ENCODE data around the gene TMEM167B.
"Not testable (repeated sequence)": the region's sequence is repeated elsewhere in the genome, so short reads cannot be mapped to it uniquely, and the experiment has no call there.

The TMEM167B gene

DNA sequence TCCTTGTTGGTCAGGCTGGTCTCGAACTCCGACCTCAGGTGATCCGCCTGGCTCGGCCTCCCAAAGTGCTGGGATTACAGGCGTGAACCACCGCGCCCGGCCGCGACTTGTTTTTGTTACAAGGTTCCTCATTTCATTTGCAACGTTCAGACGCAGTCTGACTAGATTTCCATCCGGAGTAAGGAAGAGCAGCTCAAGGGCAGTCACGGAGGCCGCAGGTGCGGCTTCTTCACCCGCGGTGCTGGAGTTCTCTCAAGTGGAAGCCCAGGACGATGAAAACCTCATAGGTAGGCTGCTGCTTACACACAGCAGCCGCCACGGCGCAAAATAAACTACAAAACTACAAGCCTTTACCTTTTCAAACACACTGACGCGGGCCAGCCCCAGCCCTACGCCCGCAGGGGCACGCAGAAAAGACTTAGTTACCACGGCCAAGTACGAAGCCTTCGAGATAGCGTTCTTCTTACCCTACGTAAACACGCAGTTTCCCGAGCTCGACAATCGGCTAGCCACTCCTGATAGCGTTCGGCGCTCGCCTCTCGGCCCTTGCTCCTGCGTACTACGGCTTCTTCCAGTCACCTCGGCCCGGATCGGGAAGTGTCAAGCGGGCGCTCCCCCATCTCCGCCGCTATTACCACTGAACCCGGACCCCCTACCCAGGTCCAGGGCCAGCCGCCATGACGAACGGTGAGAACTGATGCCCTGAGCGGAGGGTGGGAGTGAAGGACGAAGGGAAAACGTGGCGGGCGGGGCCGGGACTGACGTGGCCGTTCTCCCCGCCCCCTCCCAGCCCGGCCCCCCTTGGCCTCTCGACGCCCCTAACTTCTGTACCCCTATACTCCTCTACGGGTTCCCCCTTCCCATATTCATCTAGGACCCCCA is at the start of gene TMEM167B:
Gene TMEM167B, plus strand, starts transcription at position 569 of the 882 bp plus-strand sequence. Its CDS starts 109 bp downstream, at position 678.
- peak; percentile 91 for DNase-seq

DNA sequence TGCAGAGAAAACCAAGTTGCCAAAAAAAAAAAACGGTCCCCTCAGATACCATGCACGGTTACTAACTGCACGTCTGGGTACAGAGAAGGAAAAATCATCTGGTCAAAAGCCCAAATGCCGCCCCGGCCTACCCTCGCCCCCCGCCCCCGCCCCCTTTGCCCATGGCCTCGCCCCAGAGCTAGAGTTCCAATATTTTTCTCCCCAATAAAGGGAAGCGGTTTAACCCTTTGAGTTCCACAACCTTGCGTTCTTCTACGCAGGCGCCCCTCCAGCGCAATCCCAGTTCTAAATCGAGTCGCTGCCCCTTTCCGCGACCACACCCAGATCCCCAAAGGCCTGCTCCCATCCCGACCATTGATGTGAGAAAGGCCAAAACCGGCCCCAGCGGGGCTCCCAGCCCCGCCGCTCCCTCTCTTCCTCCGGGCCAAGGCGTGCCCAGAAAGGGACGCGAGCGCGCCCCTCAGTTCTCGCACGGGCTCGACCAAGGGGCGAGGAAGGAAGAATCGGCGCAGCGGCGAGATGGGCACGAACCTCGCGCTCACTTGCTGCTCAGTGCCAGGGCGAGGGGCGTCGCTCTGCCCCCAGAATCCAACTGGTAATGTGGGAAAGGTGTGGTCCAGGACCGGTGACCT is 49.5 kb upstream of the TMEM167B start:
- DNase-seq, result peak; percentile 27

DNA sequence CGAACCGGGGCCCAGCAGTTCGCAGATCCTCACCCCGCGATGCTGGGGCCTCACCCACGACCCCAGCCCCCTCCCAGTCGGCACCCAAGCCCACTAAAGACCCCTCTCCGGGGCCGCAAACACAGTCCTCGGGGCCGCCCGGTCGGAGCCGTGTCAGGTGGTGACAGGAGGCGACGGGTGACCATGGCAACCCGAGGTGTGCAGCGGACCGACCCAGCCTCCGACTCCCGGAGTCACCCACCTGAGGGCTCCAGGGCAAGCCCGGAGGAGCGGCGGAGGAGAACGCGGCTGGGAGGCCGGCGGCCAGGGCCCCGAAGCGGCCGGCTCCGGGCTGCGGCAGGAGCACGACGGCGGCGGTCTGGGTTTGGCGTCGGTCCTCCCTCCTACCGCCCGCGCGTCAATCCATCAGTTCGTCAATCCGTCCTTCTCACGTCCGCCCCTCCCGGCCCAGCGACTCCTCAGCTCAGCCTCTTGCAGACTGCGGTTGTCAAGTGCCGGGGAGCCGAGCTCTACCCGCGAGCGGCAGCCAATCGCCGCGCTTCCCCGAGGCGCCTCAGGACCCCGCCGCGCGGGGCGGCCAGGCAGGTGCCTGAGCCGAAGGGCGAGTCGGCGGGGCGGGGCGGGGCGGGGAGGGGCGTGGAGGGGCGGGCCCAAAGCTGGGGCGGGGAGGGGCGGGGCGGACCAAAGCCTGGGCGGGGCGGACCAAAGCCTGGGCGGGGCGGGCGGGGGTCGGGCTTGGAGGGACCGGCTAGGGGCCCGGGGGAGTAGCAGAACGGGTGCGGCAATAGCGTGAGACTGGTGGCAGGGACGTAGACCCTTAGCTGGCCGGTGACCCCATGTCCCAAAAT is 48.7 kb upstream of the TMEM167B start, which contains the start of gene WDR47:
Gene WDR47, minus strand, starts transcription at position 482 of the 848 bp plus-strand sequence. CDS start 18,590 bp downstream, outside the sequence.
- peak; percentile 91 for DNase-seq

DNA sequence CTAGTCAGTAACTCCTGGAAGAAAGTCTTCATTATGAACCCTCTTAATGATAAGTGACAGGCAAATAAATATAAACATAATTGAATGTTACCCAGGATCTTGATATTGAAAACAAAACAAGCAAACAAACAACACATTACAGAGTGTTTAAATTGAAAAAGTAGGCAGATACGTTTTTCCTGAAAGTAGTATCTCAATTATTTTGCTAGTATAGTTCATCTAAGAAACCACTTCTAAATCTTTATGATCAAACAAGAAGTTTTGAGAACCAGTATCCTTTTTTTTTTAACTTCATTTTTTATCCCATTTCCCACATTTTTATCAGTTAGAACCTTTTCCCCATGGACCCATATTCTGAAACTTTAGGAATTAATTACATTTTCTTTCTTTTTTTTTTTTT is 45.0 kb upstream of the TMEM167B start:
- no peak for DNase-seq

DNA sequence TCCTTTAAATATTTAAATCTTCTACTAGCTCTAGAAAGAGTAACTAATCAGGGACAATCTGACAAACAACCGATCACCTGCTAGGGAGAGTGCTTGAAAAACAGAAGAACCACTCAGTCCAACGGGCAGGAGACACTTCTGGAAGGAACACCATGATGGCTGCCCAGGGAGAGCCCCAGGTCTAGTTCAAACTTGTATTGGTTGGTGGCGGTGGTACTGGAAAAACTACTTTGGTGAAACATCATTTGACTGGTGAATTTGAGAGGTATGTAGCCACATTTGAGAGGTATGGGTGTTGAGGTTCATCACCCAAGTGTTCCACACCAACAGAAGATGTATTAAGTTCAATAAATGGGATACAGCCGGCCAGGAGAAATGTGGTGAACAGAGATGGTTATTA is 43.9 kb upstream of the TMEM167B start:
- no peak for DNase-seq

DNA sequence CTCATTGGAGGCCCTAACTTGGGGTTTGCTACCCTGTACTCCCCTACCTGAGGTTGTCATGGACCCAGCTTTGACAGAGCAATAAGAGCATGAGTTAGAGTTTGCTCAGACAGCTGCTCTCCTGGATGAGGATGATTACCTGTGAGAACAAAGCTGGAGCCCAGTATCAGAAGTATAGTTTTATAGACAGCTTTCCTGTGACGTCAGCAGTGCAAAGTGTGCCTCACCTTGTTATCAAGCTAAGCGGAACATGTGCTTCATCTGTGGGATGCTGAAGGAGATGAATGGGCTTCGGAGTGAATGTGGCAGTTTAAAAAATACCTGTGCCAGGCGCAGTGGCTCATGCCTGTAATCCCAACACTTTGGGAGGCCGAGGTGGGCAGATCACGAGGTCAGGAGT is 43.2 kb upstream of the TMEM167B start:
- DNase-seq, result no peak

DNA sequence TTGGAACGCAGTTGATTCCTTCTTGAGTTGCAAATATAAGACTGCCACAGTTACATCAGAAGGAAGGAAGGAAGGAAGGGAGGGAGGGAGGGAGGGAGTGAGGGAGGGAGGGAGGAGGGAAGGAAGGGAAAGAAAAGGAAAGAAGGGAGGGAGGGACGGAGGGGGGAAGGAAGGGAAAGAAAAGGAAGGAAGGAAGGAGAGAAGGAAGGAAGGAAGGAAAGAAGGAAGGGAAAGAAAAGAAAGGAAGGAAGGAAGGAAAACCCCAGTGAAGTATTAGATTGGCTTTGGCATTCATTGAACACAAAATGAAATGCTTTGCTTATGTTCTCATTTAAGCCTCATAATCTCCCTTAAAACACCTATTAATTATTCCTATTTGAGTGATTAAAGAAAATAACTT is 42.2 kb upstream of the TMEM167B start:
- no peak for DNase-seq

DNA sequence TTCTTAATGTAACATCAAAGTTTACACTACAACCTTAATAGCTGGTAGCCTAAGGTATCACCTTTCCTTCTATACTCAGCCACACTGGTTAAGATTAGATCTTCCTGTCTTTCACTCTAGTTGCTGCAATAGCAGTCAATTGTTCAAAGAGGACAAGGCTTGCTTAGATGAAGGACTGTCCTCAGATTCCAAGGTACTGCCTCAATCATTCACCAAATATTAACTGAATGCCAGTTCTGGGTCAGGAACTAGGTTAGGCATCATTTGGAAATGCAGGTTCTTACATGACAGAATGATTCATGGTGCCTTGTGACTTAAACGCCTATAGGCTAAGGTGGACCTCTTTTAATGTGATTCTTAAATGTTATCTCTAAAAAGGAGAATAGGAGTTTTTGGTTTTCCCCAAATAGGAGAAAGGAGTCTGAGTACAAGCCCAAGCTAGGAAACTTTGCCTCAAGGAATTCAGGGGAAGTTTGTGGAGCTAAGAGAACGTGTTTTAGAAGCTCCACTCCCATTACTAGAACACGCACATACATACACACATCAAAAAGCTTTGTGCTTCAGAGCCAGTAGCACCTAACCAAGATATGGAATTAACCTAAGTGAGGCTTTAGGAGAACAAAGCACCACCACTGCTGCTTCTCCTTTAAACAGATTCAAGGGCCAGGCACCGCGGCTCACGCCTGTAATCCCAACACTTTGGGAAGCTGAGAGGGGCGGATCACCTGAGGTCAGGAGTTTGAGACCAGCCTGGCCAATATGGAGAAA is 40.2 kb upstream of the TMEM167B start:
- no peak for DNase-seq

DNA sequence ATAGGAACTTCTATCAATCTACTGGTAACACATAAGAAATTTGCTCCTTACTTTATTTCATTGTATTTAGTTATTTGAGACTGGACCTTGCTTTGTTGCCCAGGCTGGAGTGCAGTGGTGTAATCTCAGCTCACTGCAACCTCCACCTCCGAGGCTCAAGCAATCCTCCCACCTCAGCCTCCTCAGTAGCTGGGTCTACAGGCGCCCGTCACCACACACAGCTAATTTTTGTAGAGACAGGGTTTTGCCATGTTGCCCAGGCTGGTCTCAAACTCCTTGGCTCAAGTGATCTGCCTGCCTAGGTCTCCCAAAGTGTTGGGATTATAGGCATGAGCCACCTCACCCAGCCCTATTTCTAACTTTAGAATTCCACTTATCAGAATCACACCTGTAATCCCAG is 38.4 kb upstream of the TMEM167B start:
- DNase-seq, result not testable (repeated sequence)

DNA sequence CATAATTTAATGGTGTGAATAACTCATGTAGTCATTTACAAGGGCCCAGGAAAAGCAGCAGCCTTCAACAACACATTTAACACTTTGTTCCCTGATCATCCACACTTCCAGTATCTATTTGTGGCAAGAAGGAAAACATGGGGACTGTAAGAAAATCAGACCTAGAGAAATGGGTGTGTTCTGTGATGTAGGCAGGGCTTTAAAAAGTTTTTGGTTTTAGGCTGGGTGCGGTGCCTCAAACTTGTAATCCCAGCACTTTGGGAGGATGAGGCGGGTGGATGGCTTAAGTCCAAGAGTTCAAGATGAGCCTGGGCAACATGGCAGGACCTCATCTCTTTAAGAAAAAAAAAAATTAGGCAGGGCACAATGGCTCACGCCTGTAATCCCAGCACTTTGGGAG is 34.5 kb upstream of the TMEM167B start:
- no peak for DNase-seq

DNA sequence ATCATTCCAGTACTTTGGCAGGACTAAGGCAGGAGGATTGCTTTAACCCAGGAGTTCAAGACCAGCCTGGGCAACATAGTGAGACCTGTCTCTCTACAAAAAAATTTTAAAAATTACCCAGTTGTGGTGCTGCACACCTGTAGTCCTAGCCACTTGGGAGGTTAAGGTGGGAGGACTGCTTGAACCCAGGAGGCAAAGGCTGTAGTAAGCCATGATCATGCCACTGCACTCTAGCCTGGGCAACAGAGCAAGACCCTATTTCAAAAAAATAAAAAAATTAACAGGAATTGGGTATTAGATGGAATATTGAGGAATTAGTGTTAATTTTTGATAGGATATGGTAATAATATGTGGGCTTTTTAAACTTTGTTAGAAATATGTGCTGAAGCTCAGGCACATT is 31.5 kb upstream of the TMEM167B start:
- no peak for DNase-seq

DNA sequence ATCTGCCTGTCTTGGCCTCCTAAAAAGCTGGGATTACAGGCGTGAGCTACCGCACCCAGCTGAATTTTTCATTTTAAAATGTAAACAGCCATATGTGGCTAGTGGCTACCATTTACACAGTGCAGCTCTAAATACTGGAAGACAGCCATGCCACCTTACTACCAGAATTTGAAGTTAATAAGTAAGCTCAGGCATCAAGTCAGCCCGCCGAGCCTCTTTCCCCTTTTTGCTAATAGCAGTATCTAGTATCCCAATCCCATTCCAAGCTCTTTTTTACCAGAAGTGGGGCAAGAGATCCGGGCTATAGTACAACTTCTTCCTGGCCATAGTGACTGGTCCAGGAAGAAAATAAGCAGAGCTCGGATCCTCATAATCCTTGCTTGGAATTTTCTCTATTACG is 29.9 kb upstream of the TMEM167B start:
- DNase-seq, result no peak

DNA sequence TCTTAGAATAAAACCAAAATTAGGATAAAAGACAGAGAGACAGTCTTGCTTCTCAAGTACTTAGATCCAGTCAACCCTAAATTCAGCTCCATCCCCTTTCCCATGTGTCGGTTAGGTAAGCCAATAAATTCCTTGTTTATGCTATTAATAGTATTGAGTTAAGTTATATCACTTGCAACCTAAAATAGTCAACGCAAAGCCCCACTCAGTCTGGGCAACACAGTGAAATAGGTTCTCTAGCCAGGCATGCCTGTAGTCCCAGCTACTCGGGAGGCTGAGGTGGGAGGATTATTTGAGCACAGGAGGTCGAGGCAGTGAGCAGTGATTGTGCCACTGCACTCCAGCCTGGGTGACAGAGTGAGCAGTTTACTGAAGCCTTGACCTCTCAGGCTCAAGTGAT is 29.4 kb upstream of the TMEM167B start:
- DNase-seq, result no peak

DNA sequence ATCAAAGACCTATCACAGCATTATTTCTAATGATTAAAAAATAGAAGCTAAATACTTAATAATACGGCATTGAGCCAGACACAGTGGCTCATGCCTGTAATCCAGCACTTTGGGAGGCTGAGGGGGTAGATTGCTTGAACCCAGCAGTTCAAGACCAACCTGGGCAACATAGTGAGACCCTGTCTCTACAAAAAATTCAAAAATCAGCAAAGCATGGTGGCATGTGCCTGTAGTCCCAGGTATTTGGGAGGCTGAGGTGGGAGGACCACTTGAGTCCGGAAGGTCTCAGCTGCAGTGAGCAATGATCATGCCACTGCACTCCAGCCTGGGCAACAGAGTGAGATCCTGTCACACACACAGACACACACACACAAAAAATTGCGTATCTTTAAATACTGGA is 25.4 kb upstream of the TMEM167B start:
- no peak for DNase-seq

DNA sequence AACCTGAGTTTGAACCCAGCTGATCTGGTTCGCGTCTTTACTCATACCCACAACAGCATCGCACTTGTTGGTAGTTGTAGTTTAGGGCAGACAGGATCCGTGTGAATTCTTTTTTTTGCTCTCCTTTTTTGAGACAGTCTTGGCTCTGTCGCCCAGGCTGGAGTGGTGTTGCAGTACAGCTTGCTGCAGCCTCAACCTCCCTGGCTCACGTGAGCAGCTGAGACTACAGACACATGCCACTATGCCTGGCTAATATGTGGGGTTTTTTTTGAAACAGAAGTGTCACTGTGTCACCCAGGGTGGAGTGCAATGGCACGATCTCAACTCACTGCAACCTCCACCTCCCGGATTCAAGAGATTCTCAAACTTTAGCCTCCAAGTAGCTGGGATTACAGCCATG is 22.7 kb upstream of the TMEM167B start:
- DNase-seq, result no peak

DNA sequence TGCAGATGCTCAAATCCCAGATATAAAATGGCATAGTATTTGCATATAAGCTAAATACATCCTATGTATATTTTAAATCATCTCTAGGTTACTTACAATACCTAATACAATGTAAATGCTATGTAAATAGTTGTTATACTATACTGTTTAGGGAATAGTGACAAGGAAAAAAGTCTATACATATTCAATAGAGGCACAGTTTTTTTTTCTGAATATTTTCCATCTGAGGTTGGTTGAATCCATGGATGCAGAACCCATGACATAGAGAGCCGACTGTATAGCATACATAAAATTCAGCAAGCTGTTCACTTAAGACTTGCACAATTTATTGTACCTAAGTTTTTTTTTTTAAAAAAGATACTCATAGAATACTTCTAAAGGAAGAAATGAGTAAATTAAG is 21.3 kb upstream of the TMEM167B start:
- DNase-seq, result no peak

DNA sequence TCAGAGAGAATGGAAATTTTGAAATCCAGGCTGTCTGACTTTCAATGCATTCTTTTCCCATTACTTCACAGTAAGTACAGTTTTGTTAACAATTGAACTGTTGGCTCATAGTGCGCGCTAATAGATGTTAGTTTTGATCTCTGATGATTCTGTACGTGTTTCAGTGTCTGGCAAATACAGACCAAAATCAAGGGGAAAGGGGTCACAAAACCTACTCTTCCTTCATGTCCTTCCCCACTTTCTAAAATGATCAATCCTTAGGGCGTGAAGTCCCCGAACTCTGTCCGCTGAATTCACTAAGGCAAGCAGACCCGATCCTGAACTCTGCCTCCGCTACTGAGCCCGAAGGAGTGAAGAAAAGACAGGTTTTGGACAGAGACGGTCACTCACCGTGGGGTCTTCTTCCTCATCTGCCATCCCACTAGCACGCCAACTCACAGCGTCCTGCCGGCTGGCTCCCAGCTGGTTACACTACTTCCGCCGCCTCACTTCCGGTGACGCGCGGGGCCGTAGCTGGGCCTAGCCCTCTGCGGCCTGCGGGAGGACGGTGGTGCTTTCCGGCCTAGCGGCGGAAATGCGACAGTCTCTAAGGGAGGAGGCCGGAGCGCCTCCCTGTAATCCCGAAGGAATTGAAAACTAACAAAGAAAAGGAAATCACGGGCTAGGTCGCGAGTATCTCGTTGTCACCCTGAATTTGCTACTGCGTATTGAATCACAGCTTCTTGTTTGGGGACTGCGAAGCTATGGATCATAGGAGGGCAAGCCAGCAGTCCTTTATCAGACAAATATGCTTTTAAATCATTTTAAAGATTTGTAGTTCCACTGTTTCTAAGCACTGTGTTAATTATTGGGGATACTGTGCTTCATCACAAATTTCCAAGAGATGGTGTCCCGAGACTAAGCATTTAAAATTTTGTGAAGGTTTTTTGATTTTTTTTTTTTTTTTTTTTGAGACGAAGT is 14.8 kb upstream of the TMEM167B start, which contains the start of gene TAF13:
Gene TAF13, minus strand, starts transcription at position 473 of the 960 bp plus-strand sequence. Its CDS starts 56 bp downstream, at position 417.
- peak; percentile 92 for DNase-seq

DNA sequence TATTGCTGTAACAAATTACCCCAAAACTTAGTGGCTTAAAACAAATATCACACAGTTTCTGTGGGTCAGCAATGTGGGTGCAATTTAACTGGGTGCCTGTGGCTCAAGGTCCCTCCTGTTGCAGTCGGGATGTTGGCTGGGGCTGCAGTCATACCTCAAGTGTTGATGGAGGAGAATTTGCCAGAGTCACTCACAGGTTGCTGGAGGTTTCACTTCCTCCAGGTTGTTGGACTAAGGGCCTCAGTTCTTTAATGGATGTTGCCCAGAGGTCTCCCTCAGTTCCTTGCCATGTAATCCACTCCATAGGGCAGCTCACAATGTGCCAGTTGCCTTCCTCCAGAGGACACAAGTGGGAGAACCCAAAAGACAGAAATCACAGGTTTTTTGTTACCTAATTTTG is 12.2 kb upstream of the TMEM167B start:
- no peak for DNase-seq

DNA sequence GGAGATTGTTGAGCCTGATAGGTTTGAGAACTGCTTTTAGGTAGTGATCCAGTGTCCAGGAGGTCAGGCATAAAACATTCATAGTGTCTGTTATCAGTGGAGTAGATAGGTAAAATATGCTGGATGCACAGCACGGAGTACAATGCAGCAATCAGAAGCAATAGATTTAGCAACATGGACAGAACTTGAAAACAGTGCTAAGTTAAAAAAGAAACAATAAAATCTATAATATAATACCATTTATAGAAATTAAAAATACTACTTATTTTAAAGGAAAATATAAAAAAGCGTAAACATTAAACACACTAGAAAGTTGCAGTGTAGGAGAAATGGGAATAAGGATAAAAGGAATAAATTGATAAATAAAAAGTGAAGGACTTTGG is 11.3 kb upstream of the TMEM167B start:
- no peak for DNase-seq

DNA sequence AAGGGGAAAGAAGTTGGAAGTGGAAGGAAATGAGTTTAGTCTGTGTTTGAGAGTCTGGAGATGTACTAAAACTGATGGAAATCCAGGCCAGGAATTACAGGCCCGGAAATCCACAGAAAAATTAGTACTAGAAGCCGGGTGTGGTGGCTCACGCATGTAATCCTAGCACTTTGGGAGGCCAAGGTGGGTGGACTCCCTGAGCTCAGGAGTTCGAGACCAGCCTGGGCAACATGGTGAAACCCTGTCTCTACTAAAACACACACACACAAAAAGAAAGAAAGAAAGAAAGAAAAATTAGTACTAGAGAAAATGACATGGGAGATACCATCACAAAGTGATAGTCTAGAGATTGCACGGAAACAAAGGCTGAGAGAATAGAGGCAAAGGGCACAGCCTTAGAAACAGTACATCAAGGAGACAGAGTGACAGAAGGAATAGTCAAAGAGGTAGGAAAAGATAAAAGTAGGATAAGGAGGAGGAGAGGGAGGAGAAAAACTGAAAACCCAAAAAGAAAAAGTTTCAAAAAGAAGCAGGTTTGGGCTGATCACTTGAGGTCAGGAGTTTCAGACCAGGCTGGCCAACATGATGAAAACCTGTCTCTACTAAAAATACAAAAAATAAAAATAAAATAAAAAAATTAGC is 10.0 kb upstream of the TMEM167B start:
- DNase-seq, result no peak

DNA sequence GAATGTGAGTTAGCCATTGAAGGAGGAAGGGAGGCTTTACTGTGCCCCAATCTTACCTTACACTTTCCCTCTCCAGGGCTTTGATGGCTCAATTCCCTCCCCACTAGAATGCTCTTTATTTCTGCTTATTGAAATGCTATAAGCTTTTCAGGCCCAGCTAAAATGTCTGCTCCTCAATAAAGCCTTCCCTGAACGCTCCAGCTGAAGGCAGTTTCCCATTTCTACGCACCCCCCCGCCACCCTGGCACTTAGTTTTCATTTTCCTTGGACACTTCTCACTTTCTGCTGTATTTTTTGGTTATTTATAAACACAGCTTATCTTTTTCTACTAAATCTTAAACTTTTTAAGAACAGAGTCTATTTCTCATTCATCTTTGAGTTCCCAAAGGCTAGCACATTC is 7.1 kb upstream of the TMEM167B start:
- no peak for DNase-seq

Data from NCI-H1092 treated with DMSO at 0.1 percent for 48 hours (cell line).